Measurements from ENCODE around the gene MAST4. TPM values are rescaled to one million over a fixed set of nuclear protein-coding genes. Genes with fewer than 3 reads are reported as not detected.

Gene MAST4
- total RNA-seq, 1 donor from 2014 or later, result 22.3 TPM

GRCh38 chr5:66862020-66862419 is 265.8 kb downstream of the MAST4 start:
- H3K4me3 Mint-ChIP-seq (ENCODE audit: unreplicated experiment), result no peak overlapping the region
- no peaks in the 10 kb centered on the region for H3K9me3 ChIP-seq (ENCODE audit: insufficient read depth, low read depth, low read length)
- H3K27me3 Mint-ChIP-seq (ENCODE audit: low read depth, unreplicated experiment), result no peaks in the 10 kb centered on the region
- H3K4me1 ChIP-seq (ENCODE audit: insufficient read depth, low read length), result peaks cover 6% of the 10 kb centered on the region
- no peak for TF ChIP-seq CTCF (IDR thresholded peaks at IDR 0.05; ENCODE audit: insufficient read depth, low read depth, low read length)
- no peak for TF ChIP-seq EZH2 (IDR thresholded peaks at IDR 0.05; ENCODE audit: insufficient read depth, low read length)
- no peak overlapping the region for H2AFZ ChIP-seq (ENCODE audit: low read depth, low read length)
- H3K9me3 Mint-ChIP-seq (ENCODE audit: unreplicated experiment), result no peaks in the 10 kb centered on the region
- H3K27ac ChIP-seq (ENCODE audit: low read depth, low read length), result no peak overlapping the region
- H3K27ac Mint-ChIP-seq (ENCODE audit: unreplicated experiment), result no peak overlapping the region
- no peaks in the 10 kb centered on the region for H3K36me3 ChIP-seq (ENCODE audit: insufficient read depth, low read length)
- H3K4me1 Mint-ChIP-seq (ENCODE audit: low read depth, unreplicated experiment), result peaks cover 29% of the 10 kb centered on the region
- FAIRE-seq (no peak), DNase-seq (ENCODE audit: low read depth) (no peak)
- no peaks in the 10 kb centered on the region for H3K79me2 ChIP-seq (ENCODE audit: insufficient read depth, low read length)
- H3K4me2 ChIP-seq (ENCODE audit: low read length), result no peak overlapping the region
- no peak overlapping the region for H3K9ac ChIP-seq (ENCODE audit: low read length)
- no peak overlapping the region for H3K4me3 ChIP-seq (ENCODE audit: insufficient read depth, low read depth, low read length)
- H4K20me1 ChIP-seq (ENCODE audit: insufficient read depth, low read length), result no peaks in the 10 kb centered on the region
- no peaks in the 10 kb centered on the region for H3K27me3 ChIP-seq (ENCODE audit: insufficient read depth, low read length)
- no peaks in the 10 kb centered on the region for H3K36me3 Mint-ChIP-seq (ENCODE audit: low read depth, unreplicated experiment)

GRCh38 chr5:66863243-66864170 is 267.3 kb downstream of the MAST4 start:
- Histone ChIP-seq H3K79me2 (ENCODE audit: insufficient read depth, low read length) (no peaks in the 10 kb centered on the region), H3K9ac (ENCODE audit: low read length) (no peak overlapping the region), H3K36me3 (ENCODE audit: insufficient read depth, low read length) (no peaks in the 10 kb centered on the region), H3K4me2 (ENCODE audit: low read length) (no peak overlapping the region), H2AFZ (ENCODE audit: low read depth, low read length) (no peak overlapping the region), H3K9me3 (ENCODE audit: insufficient read depth, low read depth, low read length) (no peaks in the 10 kb centered on the region), H3K27me3 (ENCODE audit: insufficient read depth, low read length) (no peaks in the 10 kb centered on the region), H3K4me3 (ENCODE audit: insufficient read depth, low read depth, low read length) (no peak overlapping the region), H4K20me1 (ENCODE audit: insufficient read depth, low read length) (no peaks in the 10 kb centered on the region), H3K4me1 (ENCODE audit: insufficient read depth, low read length) (peaks cover 6% of the 10 kb centered on the region), H3K27ac (ENCODE audit: low read depth, low read length) (no peak overlapping the region)
- H3K4me3 Mint-ChIP-seq (ENCODE audit: unreplicated experiment), result no peak overlapping the region
- H3K4me1 Mint-ChIP-seq (ENCODE audit: low read depth, unreplicated experiment), result peaks cover 29% of the 10 kb centered on the region
- no peak for TF ChIP-seq EZH2 (IDR thresholded peaks at IDR 0.05; ENCODE audit: insufficient read depth, low read length)
- H3K9me3 Mint-ChIP-seq (ENCODE audit: unreplicated experiment), result no peaks in the 10 kb centered on the region
- no peaks in the 10 kb centered on the region for H3K36me3 Mint-ChIP-seq (ENCODE audit: low read depth, unreplicated experiment)
- H3K27ac Mint-ChIP-seq (ENCODE audit: unreplicated experiment), result peak overlapping the region; percentile 3
- FAIRE-seq, result no peak
- no peaks in the 10 kb centered on the region for H3K27me3 Mint-ChIP-seq (ENCODE audit: low read depth, unreplicated experiment)
- peak; percentile 17 for DNase-seq (ENCODE audit: low read depth)

GRCh38 chr5:66864240-66864884 is 268.2 kb downstream of the MAST4 start:
- H4K20me1 ChIP-seq (ENCODE audit: insufficient read depth, low read length), result no peaks in the 10 kb centered on the region
- Mint-ChIP-seq H3K4me3 (ENCODE audit: unreplicated experiment) (no peak overlapping the region), H3K9me3 (ENCODE audit: unreplicated experiment) (no peaks in the 10 kb centered on the region), H3K36me3 (ENCODE audit: low read depth, unreplicated experiment) (no peaks in the 10 kb centered on the region), H3K4me1 (ENCODE audit: low read depth, unreplicated experiment) (peaks cover 29% of the 10 kb centered on the region), H3K27ac (ENCODE audit: unreplicated experiment) (peak overlapping the region; percentile 3), H3K27me3 (ENCODE audit: low read depth, unreplicated experiment) (no peaks in the 10 kb centered on the region)
- no peaks in the 10 kb centered on the region for H3K79me2 ChIP-seq (ENCODE audit: insufficient read depth, low read length)
- H3K36me3 ChIP-seq (ENCODE audit: insufficient read depth, low read length), result no peaks in the 10 kb centered on the region
- no peaks in the 10 kb centered on the region for H3K27me3 ChIP-seq (ENCODE audit: insufficient read depth, low read length)
- no peak for FAIRE-seq
- no peak overlapping the region for H3K9ac ChIP-seq (ENCODE audit: low read length)
- no peak overlapping the region for H3K4me3 ChIP-seq (ENCODE audit: insufficient read depth, low read depth, low read length)
- H3K4me1 ChIP-seq (ENCODE audit: insufficient read depth, low read length), result peaks cover 6% of the 10 kb centered on the region
- H3K9me3 ChIP-seq (ENCODE audit: insufficient read depth, low read depth, low read length), result no peaks in the 10 kb centered on the region
- H2AFZ ChIP-seq (ENCODE audit: low read depth, low read length), result no peak overlapping the region
- peak overlapping the region; percentile 52 for H3K4me2 ChIP-seq (ENCODE audit: low read length)
- TF ChIP-seq CTCF (IDR thresholded peaks at IDR 0.05; ENCODE audit: insufficient read depth, low read depth, low read length) (peak; percentile 74), EZH2 (IDR thresholded peaks at IDR 0.05; ENCODE audit: insufficient read depth, low read length) (no peak)
- DNase-seq (ENCODE audit: low read depth), result peak; percentile 55
- H3K27ac ChIP-seq (ENCODE audit: low read depth, low read length), result no peak overlapping the region
